ENCODE data around the gene FASTK.

FASTK gene

GRCh38 chr7:151118108-151119054 lies 37.8 kb upstream of the FASTK start:
- DNase-seq (ENCODE audit: low spot score) = no peak

DNA sequence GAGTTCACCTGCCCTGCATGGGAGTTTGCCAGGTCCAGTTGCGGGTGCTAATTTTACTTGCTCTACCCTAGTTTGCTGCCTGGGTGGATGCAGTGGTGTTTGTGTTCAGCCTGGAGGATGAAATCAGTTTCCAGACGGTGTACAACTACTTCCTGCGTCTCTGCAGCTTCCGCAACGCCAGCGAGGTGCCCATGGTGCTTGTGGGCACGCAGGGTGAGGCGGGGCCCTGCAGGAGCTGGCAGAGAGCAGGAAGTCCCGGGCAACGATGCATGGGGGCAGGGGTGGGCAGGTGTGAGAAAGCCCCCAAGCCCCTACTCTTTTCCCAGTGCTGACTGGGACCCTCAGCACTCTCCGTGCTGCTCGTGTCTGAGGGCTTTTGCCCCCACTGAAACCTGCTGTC lies 37.0 kb upstream of the FASTK start:
- no peak for DNase-seq (ENCODE audit: low spot score)

DNA sequence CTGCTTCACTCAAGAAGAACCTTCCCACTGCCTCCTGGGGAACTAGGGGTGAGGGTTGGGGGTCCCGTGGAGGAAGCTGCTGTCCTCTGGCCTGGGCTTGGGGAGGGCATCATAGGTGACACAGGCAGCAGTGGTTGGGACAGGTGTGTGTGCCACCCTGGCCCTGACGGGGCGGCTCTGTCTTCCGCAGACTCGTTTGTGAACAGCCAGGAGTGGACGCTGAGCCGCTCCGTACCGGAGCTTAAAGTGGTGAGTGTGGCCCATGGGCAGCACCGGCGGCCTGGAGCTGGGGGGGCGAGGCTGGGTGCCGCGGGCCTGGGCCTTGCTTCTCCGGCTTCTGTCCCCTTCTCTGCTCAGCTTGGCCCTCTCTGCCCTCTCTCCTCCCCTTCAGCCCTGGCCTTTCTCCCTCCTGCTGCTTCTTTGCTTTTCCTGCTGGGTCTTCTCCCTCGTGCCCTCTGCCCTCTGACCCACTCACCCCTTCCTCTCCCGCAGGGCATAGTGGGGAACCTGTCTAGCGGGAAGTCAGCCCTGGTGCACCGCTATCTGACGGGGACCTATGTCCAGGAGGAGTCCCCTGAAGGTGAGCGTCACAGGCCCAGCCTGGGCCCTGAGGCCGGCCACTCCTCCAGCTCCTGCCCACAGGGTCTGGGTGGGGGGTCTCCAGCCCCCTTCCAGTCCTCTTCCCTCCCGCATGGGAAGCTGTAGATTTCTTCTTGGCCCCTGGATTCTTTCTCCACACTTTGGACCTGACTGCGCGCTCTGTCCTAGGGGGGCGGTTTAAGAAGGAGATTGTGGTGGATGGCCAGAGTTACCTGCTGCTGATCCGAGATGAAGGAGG lies 36.2 kb upstream of the FASTK start:
- DNase-seq (ENCODE audit: low spot score) = no peak

GRCh38 chr7:151115836-151116418 lies 35.3 kb upstream of the FASTK start:
- no peak for DNase-seq (ENCODE audit: low spot score)

DNA sequence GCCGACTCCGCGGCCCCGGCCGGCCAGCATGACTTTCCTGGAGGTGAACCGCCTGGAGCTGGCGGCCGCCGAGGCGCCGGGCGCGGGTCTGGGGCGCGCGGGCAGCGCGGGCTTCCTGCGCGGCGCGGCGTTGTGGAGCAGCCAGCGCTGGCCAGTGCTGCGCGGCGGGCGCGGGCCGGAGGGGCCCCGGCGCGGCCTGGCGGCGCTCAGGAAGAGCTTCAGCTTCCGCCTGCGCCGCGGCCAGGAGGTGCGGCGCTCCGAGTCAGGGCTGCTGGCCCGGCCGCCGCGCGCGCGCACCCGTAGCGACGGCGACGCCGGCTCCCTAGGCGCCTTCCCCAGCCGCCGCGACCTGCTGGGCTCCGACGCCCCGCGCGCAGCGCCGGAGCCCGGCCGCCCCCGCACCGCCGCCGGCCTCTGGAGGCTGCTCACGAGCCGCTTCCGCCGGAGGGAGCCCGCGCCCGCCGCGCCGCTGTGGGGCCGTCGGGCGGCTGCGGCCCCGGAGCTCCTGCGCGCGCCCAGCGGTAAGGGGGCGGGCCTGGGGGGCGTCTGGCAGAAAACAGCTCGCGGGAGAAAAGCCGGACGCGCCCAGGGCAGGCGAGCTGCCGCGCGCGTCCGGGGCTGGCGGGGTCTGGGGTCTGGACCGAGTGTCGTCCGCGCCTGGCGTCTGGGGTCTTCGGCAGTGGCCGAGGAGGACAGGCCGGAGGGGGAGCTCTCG lies 34.7 kb upstream of the FASTK start:
- peak; percentile 74 for DNase-seq (ENCODE audit: low spot score)

GRCh38 chr7:151114151-151115090 lies 33.8 kb upstream of the FASTK start:
- peak; percentile 50 for DNase-seq (ENCODE audit: low spot score)

DNA sequence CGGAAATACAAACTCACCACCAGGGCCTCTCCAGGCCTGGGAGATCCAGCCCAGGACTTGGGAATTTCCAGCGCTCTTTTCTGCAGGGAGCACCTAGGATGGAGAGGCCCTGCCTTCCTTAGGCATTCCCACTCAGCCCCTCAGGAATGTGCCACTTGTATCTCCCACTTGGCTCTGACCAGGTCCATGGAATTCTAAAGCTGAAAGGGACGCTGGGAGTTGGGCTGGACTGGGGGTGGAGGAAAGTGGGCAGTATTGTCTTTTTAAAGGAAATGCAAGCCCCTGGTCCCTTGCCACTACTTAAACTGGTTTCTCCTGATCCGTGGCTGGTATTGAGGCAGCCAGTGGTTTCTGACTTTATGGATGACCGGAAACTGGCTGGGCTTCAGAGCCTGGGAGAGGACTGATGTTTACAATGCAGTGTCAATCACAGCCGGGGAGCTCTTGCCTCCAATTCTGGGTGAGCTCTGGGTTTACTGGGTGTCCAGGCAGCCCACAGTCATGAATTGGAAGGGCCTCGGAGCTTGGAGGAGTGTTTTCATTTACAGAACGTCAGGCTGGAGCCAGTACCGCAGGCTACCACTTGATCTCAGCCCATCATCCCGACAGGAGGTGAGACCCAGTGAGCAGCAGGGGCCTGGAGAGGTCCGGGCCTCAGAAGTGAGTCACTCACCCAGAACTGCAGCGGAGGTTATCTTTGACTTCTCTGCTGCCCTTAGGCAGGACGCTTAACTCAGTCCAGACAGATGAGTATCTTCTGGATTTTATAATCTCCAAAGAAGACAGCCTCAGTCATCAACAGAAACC lies 32.9 kb upstream of the FASTK start:
- peak; percentile 62 for DNase-seq (ENCODE audit: low spot score)

GRCh38 chr7:151110941-151111645 lies 30.5 kb upstream of the FASTK start:
- peak; percentile 95 for DNase-seq (ENCODE audit: low spot score)

DNA sequence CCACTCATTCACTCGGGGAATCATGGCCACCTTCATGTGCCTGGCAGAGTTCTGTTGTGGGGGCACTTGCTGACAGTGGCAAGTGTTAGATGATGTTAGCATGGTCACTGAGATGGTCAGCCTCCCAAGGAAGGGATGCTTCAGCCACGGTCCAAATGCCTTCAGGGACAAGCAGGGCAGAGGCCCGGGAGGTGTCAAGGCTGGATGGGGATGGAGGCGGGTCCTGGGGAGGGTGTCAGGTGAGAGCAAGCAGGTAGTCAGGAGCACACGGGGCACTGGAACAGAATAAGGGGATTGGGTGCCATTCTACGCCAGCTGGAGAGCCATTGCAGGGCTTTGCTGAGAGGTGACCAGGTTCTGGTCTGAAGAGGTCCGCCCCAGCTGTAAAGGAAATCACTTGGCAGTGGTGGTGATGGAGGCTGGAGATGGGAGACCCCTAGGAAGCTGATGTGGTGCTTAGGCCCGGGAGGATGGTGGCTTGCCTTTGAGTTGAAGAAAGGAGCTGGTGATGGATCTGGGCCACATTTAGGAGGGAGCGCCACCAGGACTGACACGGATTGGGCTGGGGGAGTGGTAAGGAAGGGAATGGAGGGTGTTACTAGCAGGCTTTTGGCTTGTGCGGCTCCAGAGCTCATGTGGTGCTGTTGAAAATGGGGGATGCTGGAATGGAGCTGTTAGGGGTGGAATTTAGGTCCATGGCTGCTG lies 29.8 kb upstream of the FASTK start:
- no peak for DNase-seq (ENCODE audit: low spot score)

GRCh38 chr7:151109094-151110048 lies 28.8 kb upstream of the FASTK start:
- peak; percentile 42 for DNase-seq (ENCODE audit: low spot score)

DNA sequence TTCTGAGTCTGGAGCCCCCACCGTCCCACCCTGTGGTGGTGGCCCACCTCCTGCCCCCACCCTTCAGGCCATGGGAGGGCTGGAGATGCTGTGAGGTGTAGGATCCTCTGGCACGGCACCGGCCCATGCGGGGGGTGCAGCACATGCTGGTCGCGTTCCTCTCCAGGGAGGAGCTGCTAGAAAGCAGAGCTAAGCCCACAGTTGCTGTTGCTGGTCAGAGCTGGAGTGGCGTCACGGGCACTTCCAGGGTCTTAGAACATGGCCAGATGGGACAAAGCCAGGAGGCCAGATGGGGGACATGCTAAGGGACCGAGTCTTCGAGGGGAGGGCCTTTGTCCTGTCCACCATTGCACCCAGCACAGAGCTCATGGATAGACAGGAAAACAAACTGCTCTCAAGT lies 27.3 kb upstream of the FASTK start:
- no peak for DNase-seq (ENCODE audit: low spot score)

GRCh38 chr7:151104411-151105235 lies 24.0 kb upstream of the FASTK start:
- DNase-seq (ENCODE audit: low spot score) = peak; percentile 56

DNA sequence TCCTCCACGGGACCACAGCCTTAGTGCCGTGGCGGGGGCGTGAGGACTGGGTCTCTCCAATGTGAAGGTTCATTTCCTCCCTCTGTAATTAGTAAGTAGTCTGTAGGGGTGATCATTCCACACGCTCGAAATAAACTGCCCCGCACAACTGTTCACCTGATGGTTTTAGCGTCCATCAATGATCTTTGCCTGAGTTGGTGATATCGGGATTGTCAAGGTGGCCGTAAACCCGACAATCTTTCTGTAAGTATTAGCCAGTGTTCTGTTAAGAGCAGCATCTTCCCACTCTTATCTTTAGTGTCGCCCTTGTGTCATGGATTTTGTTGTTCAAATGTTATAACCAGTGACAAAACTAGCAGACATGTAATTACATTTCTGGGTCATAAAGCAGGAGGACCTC lies 23.4 kb upstream of the FASTK start:
- no peak for DNase-seq (ENCODE audit: low spot score)

DNA sequence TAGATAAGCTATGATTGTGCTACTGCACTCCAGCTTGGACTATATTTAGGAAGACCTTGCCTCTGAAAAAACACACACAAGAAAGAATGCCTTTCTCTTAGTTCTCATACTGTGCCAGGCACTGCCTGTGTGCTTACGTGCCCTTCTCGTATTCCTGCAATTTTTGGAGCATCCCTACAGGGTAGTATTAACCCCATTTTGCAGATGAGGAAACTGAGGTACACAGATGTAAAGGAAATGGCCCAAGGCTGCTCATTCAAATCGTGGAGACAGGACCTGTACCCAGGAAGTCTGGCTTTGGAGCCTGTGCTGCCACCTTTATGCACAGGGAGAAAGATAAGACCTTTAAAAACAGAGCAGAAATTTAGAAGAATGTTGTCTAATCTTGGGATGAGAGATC lies 22.4 kb upstream of the FASTK start:
- no peak for DNase-seq (ENCODE audit: low spot score)

GRCh38 chr7:151101621-151102396 lies 21.2 kb upstream of the FASTK start:
- no peak for DNase-seq (ENCODE audit: low spot score)

- no peak for DNase-seq (ENCODE audit: low spot score)
Observed at GRCh38 chr7:151100921-151101320, 20.3 kb upstream of the FASTK start.

Data from GM03348 (cell line).